Measurements from ENCODE around the gene STX18.
"Not testable (repeated sequence)": the region's sequence is repeated elsewhere in the genome, so short reads cannot be mapped to it uniquely, and the experiment has no call there.

STX18 gene

DNA sequence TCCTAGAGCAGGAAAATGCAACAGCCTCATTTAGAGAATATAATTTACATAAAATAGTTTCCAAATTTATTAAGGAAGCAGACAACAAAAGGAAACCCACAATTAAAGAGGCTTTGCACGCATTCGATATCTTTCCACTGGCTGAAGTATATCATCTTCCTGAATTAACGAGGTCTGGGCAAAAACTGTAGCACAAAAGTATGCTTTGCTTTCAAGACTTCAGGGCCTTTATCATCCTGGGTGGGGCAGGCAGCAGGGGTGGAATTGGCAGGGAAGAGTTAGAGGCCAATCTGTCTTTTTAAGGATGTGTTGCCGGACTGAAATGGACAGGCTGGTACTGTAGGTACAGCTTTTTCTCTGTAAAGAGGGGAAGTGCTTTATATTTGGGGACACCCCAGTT lies 17.0 kb upstream of the STX18 start:
- TF ChIP-seq, protein P1, sequence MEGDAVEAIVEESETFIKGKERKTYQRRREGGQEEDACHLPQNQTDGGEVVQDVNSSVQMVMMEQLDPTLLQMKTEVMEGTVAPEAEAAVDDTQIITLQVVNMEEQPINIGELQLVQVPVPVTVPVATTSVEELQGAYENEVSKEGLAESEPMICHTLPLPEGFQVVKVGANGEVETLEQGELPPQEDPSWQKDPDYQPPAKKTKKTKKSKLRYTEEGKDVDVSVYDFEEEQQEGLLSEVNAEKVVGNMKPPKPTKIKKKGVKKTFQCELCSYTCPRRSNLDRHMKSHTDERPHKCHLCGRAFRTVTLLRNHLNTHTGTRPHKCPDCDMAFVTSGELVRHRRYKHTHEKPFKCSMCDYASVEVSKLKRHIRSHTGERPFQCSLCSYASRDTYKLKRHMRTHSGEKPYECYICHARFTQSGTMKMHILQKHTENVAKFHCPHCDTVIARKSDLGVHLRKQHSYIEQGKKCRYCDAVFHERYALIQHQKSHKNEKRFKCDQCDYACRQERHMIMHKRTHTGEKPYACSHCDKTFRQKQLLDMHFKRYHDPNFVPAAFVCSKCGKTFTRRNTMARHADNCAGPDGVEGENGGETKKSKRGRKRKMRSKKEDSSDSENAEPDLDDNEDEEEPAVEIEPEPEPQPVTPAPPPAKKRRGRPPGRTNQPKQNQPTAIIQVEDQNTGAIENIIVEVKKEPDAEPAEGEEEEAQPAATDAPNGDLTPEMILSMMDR (IDR thresholded peaks at IDR 0.05; ENCODE audit: control insufficient read depth, extremely low read depth, insufficient read depth), result no peak
- no peak overlapping the region for H3K4me3 ChIP-seq (ENCODE audit: low read depth, low read length)
- DNase-seq (ENCODE audit: low read depth), result no peak

DNA sequence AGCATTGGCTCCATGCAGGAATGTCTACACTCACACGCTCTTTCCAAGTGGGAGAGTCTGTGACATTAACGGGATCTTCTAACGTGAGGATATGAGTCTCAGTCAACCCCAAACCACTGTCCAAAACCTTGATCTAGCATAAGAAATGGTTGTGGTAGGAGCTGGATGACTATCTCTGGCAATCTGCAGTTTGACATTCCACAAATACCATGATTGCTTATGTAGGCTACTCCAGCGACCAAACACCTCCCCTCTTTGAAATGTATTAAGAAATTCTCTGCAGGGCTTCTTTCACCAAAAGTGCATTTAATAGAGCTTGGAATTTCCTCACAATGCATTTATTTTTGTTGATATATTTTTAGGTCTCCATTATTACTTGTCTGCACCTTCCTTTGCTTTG lies 14.1 kb upstream of the STX18 start:
- no peak overlapping the region for H3K4me3 ChIP-seq (ENCODE audit: low read depth, low read length)
- DNase-seq (ENCODE audit: low read depth), result no peak
- TF ChIP-seq, protein P1 (IDR thresholded peaks at IDR 0.05; ENCODE audit: control insufficient read depth, extremely low read depth, insufficient read depth), result no peak

DNA sequence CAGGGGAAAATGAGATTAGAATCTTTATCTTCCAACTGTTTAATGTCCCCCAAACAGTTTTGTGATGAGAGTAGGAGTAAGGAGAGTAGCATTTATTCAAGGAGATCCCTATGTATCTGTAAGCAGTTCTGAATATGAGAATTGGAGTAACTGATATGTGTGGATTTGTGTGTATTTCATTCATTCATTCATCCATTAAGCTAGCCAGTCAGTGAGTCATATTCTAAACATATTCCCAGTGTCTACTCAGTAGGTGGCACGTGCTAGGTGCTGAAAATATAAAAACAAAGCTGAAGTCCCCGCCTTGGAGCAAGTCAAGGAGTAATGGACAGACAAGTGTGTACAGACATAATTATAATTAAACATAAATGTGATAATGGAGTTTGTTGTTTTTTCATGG lies 12.4 kb upstream of the STX18 start:
- DNase-seq (ENCODE audit: low read depth), result no peak
- TF ChIP-seq, protein P1 (IDR thresholded peaks at IDR 0.05; ENCODE audit: control insufficient read depth, extremely low read depth, insufficient read depth), result no peak
- no peak overlapping the region for H3K4me3 ChIP-seq (ENCODE audit: low read depth, low read length)

DNA sequence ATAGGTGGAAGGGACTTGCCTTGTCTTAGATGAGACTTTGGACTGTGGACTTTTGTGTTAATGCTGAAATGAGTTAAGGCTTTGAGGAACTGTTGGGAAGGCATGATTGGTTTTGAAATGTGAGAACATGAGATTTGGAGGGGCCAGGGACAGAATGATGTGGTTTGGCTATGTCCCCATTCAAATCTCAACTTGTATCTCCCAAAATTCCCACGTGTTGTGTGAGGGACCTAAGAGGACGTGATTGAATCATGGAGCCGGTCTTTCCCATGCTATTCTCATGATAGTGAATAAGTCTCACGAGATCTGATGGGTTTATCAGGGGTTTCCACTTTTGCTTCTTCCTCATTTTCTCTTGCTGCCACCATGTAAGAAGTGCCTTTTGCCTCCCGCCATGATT lies 10.2 kb upstream of the STX18 start:
- DNase-seq (ENCODE audit: low read depth), result not testable (repeated sequence)

DNA sequence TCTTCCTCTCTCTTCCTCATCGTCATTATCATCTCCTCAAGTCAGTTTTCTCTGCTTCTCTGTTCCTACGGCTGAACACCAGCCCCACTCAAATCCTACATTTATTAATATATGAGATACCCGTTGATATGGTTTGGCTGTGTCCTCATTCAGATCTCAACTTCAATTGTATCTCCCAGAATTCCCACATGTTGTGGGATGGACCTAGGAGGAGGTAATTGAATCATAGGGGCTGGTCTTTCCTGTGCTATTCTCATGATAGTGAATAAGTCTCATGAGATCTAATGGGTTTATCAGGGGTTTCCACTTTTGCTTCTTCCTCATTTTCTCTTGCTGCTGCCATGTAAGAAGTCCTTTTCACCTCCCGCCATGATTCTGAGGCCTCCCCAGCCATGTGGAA lies 8.3 kb upstream of the STX18 start:
- H3K4me3 ChIP-seq (ENCODE audit: low read depth, low read length); DNase-seq (ENCODE audit: low read depth): not testable (repeated sequence)

More for the DNA sequence above, 10.2 kb upstream of the STX18 start:
- not testable (repeated sequence) for H3K4me3 ChIP-seq (ENCODE audit: low read depth, low read length)

DNA sequence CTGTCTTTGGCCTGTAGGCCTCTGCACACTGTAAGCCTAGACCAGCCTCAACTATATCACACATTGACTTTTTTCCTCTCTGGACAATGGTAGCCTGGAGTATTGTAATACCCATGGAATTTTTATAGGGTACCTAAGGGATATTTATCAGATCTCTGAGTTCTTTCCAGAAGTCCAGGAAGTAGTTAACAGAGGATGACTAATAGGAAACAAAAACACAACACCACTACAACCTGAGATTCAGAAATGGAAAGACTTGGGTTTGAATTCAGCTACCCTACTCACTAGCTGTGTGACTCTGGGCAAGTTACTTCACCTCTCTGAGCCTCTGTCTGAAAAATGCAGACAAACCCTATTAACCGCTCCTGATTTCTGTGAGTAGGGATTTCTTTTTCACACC lies 7.7 kb upstream of the STX18 start:
- peak; percentile 11 for DNase-seq (ENCODE audit: low read depth)
- H3K4me3 ChIP-seq (ENCODE audit: low read depth, low read length), result no peak overlapping the region
- TF ChIP-seq, protein P1 (IDR thresholded peaks at IDR 0.05; ENCODE audit: control insufficient read depth, extremely low read depth, insufficient read depth), result no peak

DNA sequence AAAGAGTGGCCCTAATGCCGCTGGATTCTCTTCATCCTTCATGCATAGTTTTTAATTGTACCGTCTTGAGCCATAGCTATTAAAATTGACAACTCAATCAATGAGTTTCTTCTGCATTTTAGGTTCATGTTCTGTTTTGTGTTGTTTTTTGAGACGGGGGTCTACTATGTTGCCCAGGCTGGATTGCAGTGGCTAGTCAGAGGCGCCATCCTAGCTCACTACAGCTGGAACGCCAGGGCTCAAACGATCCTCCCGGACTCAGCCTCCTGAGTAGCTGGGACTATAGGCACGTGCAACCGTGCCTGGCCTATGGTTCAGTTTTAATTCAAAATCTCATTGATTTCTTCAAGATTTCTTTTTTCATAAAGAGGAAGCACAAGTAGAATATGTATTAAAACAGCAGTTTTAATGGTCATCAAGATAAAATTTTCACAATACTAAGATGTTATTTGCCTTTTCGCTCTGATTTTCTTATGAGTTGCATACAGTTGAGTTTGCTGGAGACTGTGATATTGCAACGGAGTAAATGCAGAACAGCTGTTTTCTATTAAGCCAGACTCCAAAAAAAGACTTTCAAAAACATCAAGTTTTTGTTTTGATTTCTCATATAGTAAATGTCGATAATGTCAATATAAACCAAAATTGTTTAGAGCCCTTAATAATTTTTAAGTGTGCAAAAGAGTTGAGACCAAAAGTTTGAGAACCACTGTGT lies 1.1 kb upstream of the STX18 start:
- TF ChIP-seq, protein P1 (IDR thresholded peaks at IDR 0.05; ENCODE audit: control insufficient read depth, extremely low read depth, insufficient read depth), result no peak
- peak overlapping the region; percentile 71 for H3K4me3 ChIP-seq (ENCODE audit: low read depth, low read length)
- DNase-seq (ENCODE audit: low read depth), result no peak

DNA sequence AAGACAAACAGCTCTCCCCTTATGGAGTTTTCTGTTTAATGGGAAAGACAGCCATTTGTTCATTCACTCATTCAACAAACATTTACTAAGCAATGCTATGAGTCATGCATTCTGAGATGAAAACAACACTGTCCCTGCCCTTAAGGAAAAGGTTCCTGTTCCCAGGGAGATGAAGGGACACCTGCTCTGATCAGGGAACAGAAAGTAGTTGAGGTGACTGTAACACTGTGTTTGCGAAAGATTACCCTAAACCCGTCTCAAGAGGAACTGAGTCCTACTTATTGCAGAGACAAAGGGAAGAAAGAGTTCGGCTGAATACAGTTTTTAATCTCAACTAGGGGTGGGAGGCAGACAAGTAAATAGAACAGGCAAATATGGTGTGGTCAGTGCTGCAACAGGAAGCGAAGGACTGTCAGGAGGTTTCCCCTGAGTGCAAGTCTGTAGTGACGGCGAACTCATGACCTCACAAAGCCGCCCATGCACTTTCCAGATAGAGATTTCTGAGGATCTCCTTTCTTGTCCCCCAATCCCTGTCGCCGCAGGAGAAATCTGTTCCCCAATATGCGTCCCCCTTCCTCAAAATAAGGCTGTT lies 712 bp downstream of the STX18 start:
- no peak for DNase-seq (ENCODE audit: low read depth)
- TF ChIP-seq, protein P1 (IDR thresholded peaks at IDR 0.05; ENCODE audit: control insufficient read depth, extremely low read depth, insufficient read depth), result no peak
- H3K4me3 ChIP-seq (ENCODE audit: low read depth, low read length), result peak overlapping the region; percentile 71
